H9 (cell line): Measurements from ENCODE around the gene VIPR2. TPM values are rescaled to one million over a fixed set of nuclear protein-coding genes. Genes with fewer than 3 reads are reported as not detected.

Experiments used
- DNase-seq: peaks from one replicate; pipeline ENCODE4 v3.0.0-alpha.2; 2017
- H2AFZ ChIP-seq: one replicate; pipeline ENCODE4 v1.6.1; 2013; ENCODE audit warnings: mild to moderate bottlenecking, low read length, control low read depth, moderate library complexity
- H2AK5ac ChIP-seq: 2 replicates; pipeline ENCODE4 v1.6.1; 2013; ENCODE audit warnings: low read length, control low read depth, mixed read lengths; ENCODE audit not compliant: insufficient read length
- H2BK120ac ChIP-seq: one replicate; pipeline ENCODE4 v1.6.1; 2013; ENCODE audit warnings: low read depth, mild to moderate bottlenecking, low read length, control low read depth, inconsistent platforms; ENCODE audit not compliant: poor library complexity, severe bottlenecking
- H2BK12ac ChIP-seq: 2 replicates; pipeline ENCODE4 v1.6.1; 2013; ENCODE audit warnings: low read length, control low read depth, mixed read lengths, low read depth; ENCODE audit not compliant: insufficient read length
- H2BK15ac ChIP-seq: 2 replicates; pipeline ENCODE4 v1.6.1; 2013; ENCODE audit warnings: low read depth, low read length, control low read depth
- H2BK20ac ChIP-seq: one replicate; pipeline ENCODE4 v1.6.1; 2013; ENCODE audit warnings: low read depth, mild to moderate bottlenecking, low read length, control low read depth, inconsistent platforms; ENCODE audit not compliant: poor library complexity, severe bottlenecking
- H2BK5ac ChIP-seq: 2 replicates; pipeline ENCODE4 v1.6.1; 2013; ENCODE audit warnings: low read length, control low read depth, mixed read lengths; ENCODE audit not compliant: insufficient read length
- H3K14ac ChIP-seq: 2 replicates; pipeline ENCODE4 v1.6.1; 2013; ENCODE audit warnings: low read length, control low read depth; ENCODE audit not compliant: insufficient read depth
- H3K18ac ChIP-seq: 2 replicates; pipeline ENCODE4 v1.6.1; 2013; ENCODE audit warnings: low read depth, mild to moderate bottlenecking, mixed read lengths, low read length, control low read depth; ENCODE audit not compliant: insufficient read length
- H3K23ac ChIP-seq: 2 replicates; pipeline ENCODE4 v1.6.1; 2013; ENCODE audit warnings: low read length, control low read depth, mixed read lengths, low read depth; ENCODE audit not compliant: insufficient read length
- H3K23me2 ChIP-seq: 2 replicates; pipeline ENCODE4 v1.6.1; 2013; ENCODE audit warnings: low read depth, mild to moderate bottlenecking, mixed read lengths, low read length, control low read depth; ENCODE audit not compliant: insufficient read length, poor library complexity, severe bottlenecking
- H3K27ac ChIP-seq: 2 replicates; pipeline ENCODE4 v1.5.1; 2013; ENCODE audit warnings: low read length, control low read depth, mixed read lengths, low read depth; ENCODE audit not compliant: insufficient read length
- H3K27me3 ChIP-seq: 2 replicates; pipeline ENCODE4 v1.6.1; 2013; ENCODE audit warnings: low read length, control low read depth, inconsistent platforms; ENCODE audit not compliant: insufficient read depth
- H3K4ac ChIP-seq: 2 replicates; pipeline ENCODE4 v1.6.1; 2013; ENCODE audit warnings: low read depth, mild to moderate bottlenecking, control low read depth, inconsistent platforms, low read length, moderate library complexity
- H3K4me1 ChIP-seq: 2 replicates; pipeline ENCODE4 v1.6.1; 2013; ENCODE audit warnings: low read length, control low read depth, inconsistent platforms; ENCODE audit not compliant: insufficient read depth
- H3K4me2 ChIP-seq: 2 replicates; pipeline ENCODE4 v1.6.1; 2013; ENCODE audit warnings: low read length, control low read depth, mixed read lengths; ENCODE audit not compliant: insufficient read length, insufficient read depth
- H3K56ac ChIP-seq: 2 replicates; pipeline ENCODE4 v1.6.1; 2013; ENCODE audit warnings: low read depth, mild to moderate bottlenecking, mixed read lengths, low read length, control low read depth; ENCODE audit not compliant: insufficient read length
- H3K79me1 ChIP-seq: 2 replicates; pipeline ENCODE4 v1.6.1; 2013; ENCODE audit warnings: low read depth, mild to moderate bottlenecking, moderate library complexity, low read length, control low read depth, inconsistent platforms; ENCODE audit not compliant: insufficient read depth, poor library complexity, severe bottlenecking
- H3K79me2 ChIP-seq: 2 replicates; pipeline ENCODE4 v1.6.1; 2013; ENCODE audit warnings: low read length, control low read depth, inconsistent platforms; ENCODE audit not compliant: insufficient read depth
- H3K9ac ChIP-seq: 2 replicates; pipeline ENCODE4 v1.6.1; 2013; ENCODE audit warnings: low read length, control low read depth, mixed read lengths; ENCODE audit not compliant: insufficient read length; ENCODE audit errors: extremely low read depth
- H3K9me3 ChIP-seq: one replicate; pipeline ENCODE4 v1.6.1; 2013; ENCODE audit warnings: low read depth, low read length, inconsistent platforms; ENCODE audit not compliant: control insufficient read depth
- H3T11ph ChIP-seq: one replicate; pipeline ENCODE4 v1.6.1; 2013; ENCODE audit warnings: mild to moderate bottlenecking, low read length, control low read depth, inconsistent platforms
- H4K20me1 ChIP-seq: one replicate; pipeline ENCODE4 v1.6.1; 2013; ENCODE audit not compliant: control insufficient read depth, insufficient read length, insufficient read depth
- H4K5ac ChIP-seq: 2 replicates; pipeline ENCODE4 v1.6.1; 2013; ENCODE audit warnings: low read depth, mild to moderate bottlenecking, mixed read lengths, low read length, control low read depth; ENCODE audit not compliant: insufficient read length
- H4K8ac ChIP-seq: replicated peaks from 2 replicates; pipeline ENCODE4 v1.6.1; 2013; ENCODE audit warnings: low read length, control low read depth, mixed read lengths, low read depth; ENCODE audit not compliant: insufficient read length
- H4K91ac ChIP-seq: 2 replicates; pipeline ENCODE4 v1.6.1; 2013; ENCODE audit warnings: low read depth, mild to moderate bottlenecking, moderate library complexity, mixed read lengths, low read length, control low read depth; ENCODE audit not compliant: insufficient read length
- H3K27ac Mint-ChIP-seq, 3 experiments: 2 replicates in 2 of 3; 3 replicates in 1 of 3; pipeline ENCODE4 v1.8.0; 2020 to 2021; ENCODE audit warnings: mixed read lengths in 3 of 3, mild to moderate bottlenecking in 1 of 3, moderate library complexity in 1 of 3
- H3K27me3 Mint-ChIP-seq: 2 replicates; pipeline ENCODE4 v1.8.0; 2021; ENCODE audit warnings: low read depth, mild to moderate bottlenecking, moderate library complexity, mixed read lengths
- H3K36me3 Mint-ChIP-seq, 3 experiments: 2 replicates in 2 of 3; 3 replicates in 1 of 3; pipeline ENCODE4 v1.8.0; 2020 to 2021; ENCODE audit warnings: low read depth in 3 of 3, mixed read lengths in 3 of 3; ENCODE audit not compliant: insufficient read depth in 1 of 3
- H3K4me1 Mint-ChIP-seq, 2 experiments: 2 replicates each; pipeline ENCODE4 v1.8.0; 2020; ENCODE audit warnings: mixed read lengths in 2 of 2
- H3K4me3 Mint-ChIP-seq, 2 experiments: 2 replicates in 1 of 2; 3 replicates in 1 of 2; pipeline ENCODE4 v1.8.0; 2020 to 2021; ENCODE audit warnings: mild to moderate bottlenecking in 2 of 2, mixed read lengths in 2 of 2, moderate library complexity in 1 of 2
- H3K9me3 Mint-ChIP-seq, 2 experiments: 2 replicates in 1 of 2; 3 replicates in 1 of 2; pipeline ENCODE4 v1.8.0; 2020; ENCODE audit warnings: mild to moderate bottlenecking in 2 of 2, mixed read lengths in 2 of 2, moderate library complexity in 1 of 2
- CTCF ChIP-seq: fragments of 200-600 bp; sonication (generic); conservative IDR thresholded peaks from 3 replicates; pipeline ENCODE4 v1.8.0; 2021; ENCODE audit warnings: antibody characterized with exemption, mild to moderate bottlenecking
- WGBS: extraction: QIAGEN DNeasy Blood & Tissue Kit; methylation state at CpG from one replicate; pipeline ENCODE4 v1.1.7; 2013; ENCODE audit warnings: missing lambda C conversion rate, low lambda C conversion rate, mixed read lengths; ENCODE audit not compliant: insufficient read length; ENCODE audit errors: extremely low coverage; 5-methylcytosine and 5-hydroxymethylcytosine counted together
- total RNA-seq: library from RNA; stranded (reverse); gene quantifications from 2 replicates; pipeline ENCODE4 v1.2.1, GENCODE V29; 2021

Gene VIPR2
- total RNA-seq, 1 experiment from 2014 or later: 1.6 TPM

DNA sequence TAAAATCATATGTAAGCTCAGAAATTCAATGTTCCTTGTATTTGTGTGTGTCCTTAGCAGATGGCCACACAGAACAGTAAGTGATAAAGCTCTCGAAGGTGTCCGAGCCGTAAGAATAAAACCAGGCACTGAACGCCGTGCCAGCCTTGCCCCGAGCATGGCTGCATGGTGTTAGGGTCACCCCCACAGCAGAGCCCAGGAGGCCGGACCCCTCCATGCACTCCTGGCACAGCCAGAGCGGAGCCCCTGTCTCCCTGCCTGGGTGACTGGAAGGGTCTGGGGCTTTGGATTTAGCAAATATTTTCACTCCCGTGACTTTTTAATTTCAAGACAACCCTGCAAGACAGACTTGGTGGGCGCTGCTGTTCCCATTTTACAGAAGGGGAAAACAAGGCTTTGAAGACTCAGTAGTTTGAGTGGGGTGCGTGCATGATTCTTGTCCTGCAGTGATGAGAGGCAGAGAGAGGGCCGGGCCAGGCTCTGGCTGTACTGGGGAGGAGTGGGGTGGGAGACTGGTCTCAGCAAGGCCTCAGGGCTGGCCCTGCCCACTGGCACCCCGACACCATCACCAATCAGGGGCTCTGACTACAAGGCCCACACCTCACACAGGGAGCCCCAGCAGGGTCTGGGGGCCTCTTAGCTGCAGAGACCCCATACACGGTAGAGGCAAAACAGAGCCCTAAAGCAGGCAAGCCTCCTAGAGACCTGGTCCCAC lies 39.4 kb downstream of the VIPR2 start:
- TF ChIP-seq CTCF: no peak
- no peak overlapping the region for H3K4ac ChIP-seq
- no peak overlapping the region for H3T11ph ChIP-seq
- no peaks in the 10 kb centered on the region for H3K79me1 ChIP-seq
- H2BK5ac ChIP-seq: no peak overlapping the region
- peaks cover 13 to 20% (median 19%) of the 10 kb centered on the region in 3 experiments for H3K36me3 Mint-ChIP-seq
- no peak overlapping the region for H2BK12ac ChIP-seq
- H3K27ac ChIP-seq: no peak overlapping the region
- H3K27ac Mint-ChIP-seq: peak overlapping the region in 1 of 3 experiments; percentile 62; a peak in 2 of 7 replicates
- H3K9me3 Mint-ChIP-seq: peaks cover 9 to 16% of the 10 kb centered on the region in 2 experiments; a peak in 4 of 5 replicates
- H3K14ac ChIP-seq: no peak overlapping the region
- H2AK5ac ChIP-seq: no peak overlapping the region
- no peak overlapping the region for H4K91ac ChIP-seq
- H3K4me3 Mint-ChIP-seq: no peak overlapping the region; a peak in 1 of 5 replicates
- no peak overlapping the region for H3K23ac ChIP-seq
- no peaks in the 10 kb centered on the region for H3K23me2 ChIP-seq
- no peaks in the 10 kb centered on the region for H3K27me3 Mint-ChIP-seq
- H3K18ac ChIP-seq: no peak overlapping the region
- no peak overlapping the region for H4K5ac ChIP-seq
- H3K4me1 Mint-ChIP-seq: peaks cover 16 to 28% of the 10 kb centered on the region in 2 experiments
- no peaks in the 10 kb centered on the region for H3K9me3 ChIP-seq
- H2AFZ ChIP-seq: no peak overlapping the region
- no peak overlapping the region for H2BK120ac ChIP-seq
- H3K9ac ChIP-seq: no peak overlapping the region
- H3K79me2 ChIP-seq: no peaks in the 10 kb centered on the region
- no peaks in the 10 kb centered on the region for H3K27me3 ChIP-seq
- WGBS: no CpG with 5 or more reads among the region's 14 CpGs
- H2BK20ac ChIP-seq: no peak overlapping the region
- no peaks in the 10 kb centered on the region for H4K20me1 ChIP-seq
- no peak for DNase-seq
- H4K8ac ChIP-seq: no peak overlapping the region
- H3K4me2 ChIP-seq: no peak overlapping the region
- H2BK15ac ChIP-seq: no peak overlapping the region
- H3K56ac ChIP-seq: no peak overlapping the region
- H3K4me1 ChIP-seq: peaks cover 6% of the 10 kb centered on the region
